HepG2 (cell line): ENCODE data around the gene RPL37A. TPM values are rescaled to one million over a fixed set of nuclear protein-coding genes. Genes with fewer than 3 reads are reported as not detected.

Source experiments
- ATAC-seq: fragments of 200-7000 bp; cut with Tn5 transposase; 3 replicates; pipeline ENCODE4 v1.9.1; 2020; ENCODE audit warnings: mild to moderate bottlenecking, moderate library complexity
- BruUV-seq: library from RNA; stranded (reverse); fragments of 400-500 nt; replicated peaks from 2 replicates; lab custom pipeline; 2021; lab: Mats Ljungman, UMichigan
- CTCF ChIA-PET: fragments of 300-600 bp; formaldehyde crosslinking; extraction: SDS; loops from one replicate; lab custom pipeline; 2021; ENCODE audit warnings: low total read pairs, inconsistent platforms, low intra/inter-chr PET ratio; lab: Yijun Ruan, JAX
- POLR2A ChIA-PET: fragments of 350-600 bp; sonication (Branson Sonifier 250); formaldehyde crosslinking; loops from one replicate; lab custom pipeline; 2020; ENCODE audit warnings: antibody characterized with exemption, inconsistent platforms; lab: Yijun Ruan, JAX
- DNase-seq: peaks from one replicate; pipeline ENCODE4 v3.0.0-alpha.2; 2015; ENCODE audit warnings: low spot score
- FAIRE-seq: peaks from 3 replicates; lab custom pipeline; 2011; peaks lifted over from hg19 to GRCh38; lab: Jason Lieb, UNC
- H2AFZ ChIP-seq: one replicate; pipeline ENCODE4 v1.6.1; 2011; ENCODE audit warnings: low read length, inconsistent platforms
- H3K27ac ChIP-seq: fragments of 300-600 bp; 3 replicates; pipeline ENCODE4 v1.8.0; 2011; ENCODE audit warnings: mixed run types, mild to moderate bottlenecking, mixed read lengths, low read length, inconsistent platforms; ENCODE audit not compliant: insufficient read depth; ENCODE audit errors: extremely low read length
- H3K27me3 ChIP-seq, 2 experiments: fragments of 200-600 bp in 1 of 2; 2 replicates in 1 of 2; 3 replicates in 1 of 2; pipeline versions ENCODE4 v1.6.0 to v1.8.0; 2011; ENCODE audit warnings: low read length in 2 of 2, mild to moderate bottlenecking in 2 of 2, moderate library complexity in 2 of 2, inconsistent platforms in 1 of 2; ENCODE audit not compliant: insufficient read depth in 2 of 2, control insufficient read depth in 1 of 2
- H3K36me3 ChIP-seq, 2 experiments: fragments of 200-600 bp in 1 of 2; replicated peaks in 1 of 2; 2 replicates in 1 of 2; 3 replicates in 1 of 2; pipeline versions ENCODE4 v1.5.1 to v1.8.0; 2011; ENCODE audit warnings: low read length in 2 of 2, inconsistent platforms in 1 of 2; ENCODE audit not compliant: insufficient read depth in 2 of 2, control insufficient read depth in 1 of 2
- H3K4me1 ChIP-seq: 2 replicates; pipeline ENCODE4 v1.5.1; 2012; ENCODE audit warnings: low read length, inconsistent platforms; ENCODE audit not compliant: insufficient read depth
- H3K4me2 ChIP-seq: 2 replicates; pipeline ENCODE4 v1.6.0; 2011; ENCODE audit warnings: low read depth, low read length, inconsistent platforms
- H3K4me3 ChIP-seq, 3 experiments: fragments of 200-600 bp in 1 of 3; sonication (generic), shearing (Covaris generic) in 1 of 3; replicated peaks in 1 of 3; 2 replicates each; pipeline ENCODE4 v1.5.1; 2011 to 2016; ENCODE audit warnings: low read length in 3 of 3, inconsistent platforms in 2 of 3, low read depth in 2 of 3, mild to moderate bottlenecking in 2 of 3, control low read depth in 1 of 3, mixed read lengths in 1 of 3; ENCODE audit not compliant: insufficient read depth in 1 of 3
- H3K79me2 ChIP-seq: one replicate; pipeline ENCODE4 v1.6.1; 2011; ENCODE audit warnings: low read length, inconsistent platforms; ENCODE audit not compliant: insufficient read depth
- H3K9ac ChIP-seq: 2 replicates; pipeline ENCODE4 v1.6.0; 2011; ENCODE audit warnings: mild to moderate bottlenecking, low read depth, low read length, inconsistent platforms; ENCODE audit not compliant: insufficient read depth
- H3K9me3 ChIP-seq: 2 replicates; pipeline ENCODE4 v1.5.1; 2012; ENCODE audit warnings: mild to moderate bottlenecking, low read length
- H4K20me1 ChIP-seq: 2 replicates; pipeline ENCODE4 v1.6.0; 2011; ENCODE audit warnings: inconsistent platforms, mild to moderate bottlenecking, low read length, moderate library complexity; ENCODE audit not compliant: insufficient read depth
- ATRX ChIP-seq: sonication (generic); formaldehyde crosslinking; IDR thresholded peaks from 2 replicates; pipeline ENCODE4 v1.4.0; 2020; ENCODE audit warnings: missing genetic modification reagents, borderline replicate concordance
- PAX8 ChIP-seq: sonication (generic); formaldehyde crosslinking; IDR thresholded peaks from 2 replicates; pipeline ENCODE4 v1.8.0; 2022; ENCODE audit warnings: mild to moderate bottlenecking, missing genetic modification reagents, borderline replicate concordance
- PRDM15 ChIP-seq: sonication (generic); formaldehyde crosslinking; IDR thresholded peaks from 2 replicates; pipeline ENCODE4 v1.4.0; 2020; ENCODE audit warnings: missing genetic modification reagents
- ZNF224 ChIP-seq: sonication (generic); formaldehyde crosslinking; IDR thresholded peaks from 2 replicates; pipeline ENCODE4 v1.5.0; 2020; ENCODE audit warnings: mild to moderate bottlenecking, missing genetic modification reagents
- ZNF333 ChIP-seq: sonication (generic); formaldehyde crosslinking; IDR thresholded peaks from 2 replicates; pipeline ENCODE4 v1.4.0; 2020; ENCODE audit warnings: mild to moderate bottlenecking, missing genetic modification reagents, borderline replicate concordance
- ZNF597 ChIP-seq: sonication (generic); formaldehyde crosslinking; IDR thresholded peaks from 2 replicates; pipeline ENCODE4 v1.5.0; 2020; ENCODE audit warnings: missing genetic modification reagents
- ZXDC ChIP-seq: sonication (generic); formaldehyde crosslinking; IDR thresholded peaks from 2 replicates; pipeline ENCODE4 v1.5.0; 2020; ENCODE audit warnings: mild to moderate bottlenecking, missing genetic modification reagents
- WGBS: methylation state at CpG from one replicate; pipeline ENCODE4 v1.1.6; 2017; ENCODE audit warnings: low lambda C conversion rate; 5-methylcytosine and 5-hydroxymethylcytosine counted together
- in situ Hi-C: cut with HindIII; loops from 2 replicates; pipeline ENCODE4 v1.10.0; 2017; ENCODE audit warnings: low pct_unique_long_range_greater_than_20kb; ENCODE audit not compliant: extremely low pct_ligation_motif_present
- intact Hi-C: fragments of 100-400 bp; cut with micrococcal nuclease; formaldehyde crosslinking; loops from one replicate; pipeline ENCODE4 v1.10.0; 2022; ENCODE audit not compliant: unreplicated experiment
- polyA plus RNA-seq, 8 experiments: library from polyadenylated mRNA; depleted of rRNA in 3 of 8; stranded (reverse) in 7 of 8; unstranded in 1 of 8; fragments of >200 nt; fragmentation: Illumina TruSeq in 4 of 8; extraction: Trizol in 4 of 8; gene quantifications; 2 replicates each; pipeline versions ENCODE4 v1.2.1 to v1.2.3, GENCODE V29; 2011 to 2016; ENCODE audit warnings: low read depth in 4 of 8, missing spikeins in 1 of 8, mixed read lengths in 1 of 8; ENCODE audit not compliant: insufficient read depth in 1 of 8
- total RNA-seq, 5 experiments: library from RNA; depleted of rRNA; stranded (reverse); fragments of >200 nt; fragmentation: Illumina TruSeq; extraction: Trizol; gene quantifications; 2 replicates each; pipeline ENCODE4 v1.2.3, GENCODE V29; 2016; ENCODE audit warnings: low read depth in 1 of 5

RPL37A gene
- total and polyA plus RNA-seq, 2 of the 13 experiments (the other 11 are each of a cell fraction or from before 2014, with no cell fraction given) = 6,902 to 7,910 TPM

- WGBS = 70% methylated on average over 5 of the region's 5 CpGs
- H3K4me1 ChIP-seq = peaks cover 67% of the 10 kb centered on the region
- intact Hi-C loops = no loop called here
- FAIRE-seq (no peak), DNase-seq (no peak), ATAC-seq (no peak)
- H3K9ac ChIP-seq = no peak overlapping the region
- 0 out of 5 replicates have a peak, but pooled peaks cover 0 to under 1% of the 10 kb centered on the region in 2 experiments for H3K27me3 ChIP-seq
- ChIA-PET POLR2A (interaction anchor here (1.6 kb wide), 1 partner anchor 10 kb away, joined by 7 read pairs; no protein-coding TSS in a partner anchor), CTCF (no interaction called here)
- no peaks in the 10 kb centered on the region for H3K79me2 ChIP-seq
- BruUV-seq = no TSS peak
- no peak overlapping the region for H3K4me2 ChIP-seq
- no peak overlapping the region for H3K27ac ChIP-seq
- H3K4me3 ChIP-seq = no peak overlapping the region
- in situ Hi-C loops = no loop called here
- H2AFZ ChIP-seq = no peak overlapping the region
- no peaks in the 10 kb centered on the region for H3K9me3 ChIP-seq
- no peaks in the 10 kb centered on the region for H3K36me3 ChIP-seq
- H4K20me1 ChIP-seq = no peaks in the 10 kb centered on the region
- TF ChIP-seq ATRX (CRISPR knock-in tag) (no peak), ZNF597 (CRISPR knock-in tag) (no peak), ZNF333 (CRISPR knock-in tag) (no peak), ZNF224 (CRISPR knock-in tag) (no peak), ZXDC (CRISPR knock-in tag) (no peak), PRDM15 (CRISPR knock-in tag) (no peak), PAX8 (CRISPR knock-in tag) (no peak)
These were observed 35.0 kb downstream of the RPL37A start for GRCh38 chr2:216533609-216534008.
